ENCODE results near the gene MAU2. TPM values are rescaled to one million over a fixed set of nuclear protein-coding genes. Genes with fewer than 3 reads are reported as not detected.

MAU2 gene
- total RNA-seq, 4 donors from 2014 or later = 45.1 to 71.1 (median 68.7) TPM

GRCh38 chr19:19355606-19356139 is 35.0 kb downstream of the MAU2 start:
- no peaks in the 10 kb centered on the region for H3K9me3 ChIP-seq
- no peaks in the 10 kb centered on the region for H3K27me3 ChIP-seq
- TF ChIP-seq POLR2A (IDR thresholded peaks at IDR 0.05) (no peak), CTCF (IDR thresholded peaks at IDR 0.05) (no peak)
- peaks cover 58 to 60% of the 10 kb centered on the region in 2 donors for H3K36me3 ChIP-seq
- intact Hi-C loops (cut with DNase I) = no loop called here
- WGBS, 2 donors = 94 to 98% methylated on average over 10 to 11 of the region's 18 CpGs
- DNase-seq = no peak
- H3K4me1 ChIP-seq = no peaks in the 10 kb centered on the region
- H3K27ac ChIP-seq = no peak overlapping the region
- no peak overlapping the region for H3K4me3 ChIP-seq (replicated peaks in 1 of 3)

GRCh38 chr19:19356500-19356899 is 35.9 kb downstream of the MAU2 start:
- H3K4me3 ChIP-seq (replicated peaks in 1 of 3) = no peak overlapping the region
- no peak for TF ChIP-seq POLR2A (IDR thresholded peaks at IDR 0.05)
- TF ChIP-seq CTCF (IDR thresholded peaks at IDR 0.05) = no peak
- H3K36me3 ChIP-seq = peaks cover 50 to 54% of the 10 kb centered on the region in 2 donors
- 97% methylated on average over 8 to 9 of the region's 11 CpGs for WGBS, 2 donors
- intact Hi-C loops (cut with DNase I) = no loop called here
- no peaks in the 10 kb centered on the region for H3K4me1 ChIP-seq
- H3K9me3 ChIP-seq = no peaks in the 10 kb centered on the region
- H3K27ac ChIP-seq = no peak overlapping the region
- DNase-seq = no peak
- H3K27me3 ChIP-seq = no peaks in the 10 kb centered on the region

GRCh38 chr19:19356901-19357566 is 36.4 kb downstream of the MAU2 start:
- no peaks in the 10 kb centered on the region for H3K27me3 ChIP-seq
- 94 to 96% methylated on average over 10 to 11 of the region's 13 CpGs for WGBS, 2 donors
- intact Hi-C loops (cut with DNase I) = no loop called here
- no peak overlapping the region for H3K27ac ChIP-seq
- DNase-seq = no peak
- H3K9me3 ChIP-seq = no peaks in the 10 kb centered on the region
- no peak overlapping the region for H3K4me3 ChIP-seq (replicated peaks in 1 of 3)
- no peaks in the 10 kb centered on the region for H3K4me1 ChIP-seq
- TF ChIP-seq POLR2A (IDR thresholded peaks at IDR 0.05) (no peak), CTCF (IDR thresholded peaks at IDR 0.05) (no peak)
- peaks cover 47 to 53% of the 10 kb centered on the region in 2 donors for H3K36me3 ChIP-seq

- 5 to 15% methylated on average over 11 to 14 of the region's 14 CpGs for WGBS, 2 donors
- peak; percentile 65 to 87 (median 74) for TF ChIP-seq CTCF (IDR thresholded peaks at IDR 0.05)
- TF ChIP-seq POLR2A (IDR thresholded peaks at IDR 0.05) = no peak
- Histone ChIP-seq H3K9me3 (no peaks in the 10 kb centered on the region), H3K36me3 (peaks cover 6 to 12% of the 10 kb centered on the region in 2 donors), H3K4me1 (no peaks in the 10 kb centered on the region), H3K27me3 (no peaks in the 10 kb centered on the region), H3K4me3 (replicated peaks in 1 of 3) (no peak overlapping the region), H3K27ac (no peak overlapping the region)
- intact Hi-C loops (cut with DNase I) = no loop called here
- DNase-seq = peak; percentile 78 to 83
Observed at GRCh38 chr19:19361075-19361594, 40.5 kb downstream of the MAU2 start.

GRCh38 chr19:19362075-19362474 is 41.4 kb downstream of the MAU2 start:
- 85 to 100% methylated on average over 1 to 4 of the region's 4 CpGs for WGBS, 2 donors
- no peak overlapping the region for H3K27ac ChIP-seq

More at GRCh38 chr19:19362075-19362474, 41.4 kb downstream of the MAU2 start:
- Histone ChIP-seq H3K4me1 (peaks cover 0 to 7% of the 10 kb centered on the region in 2 donors), H3K36me3 (peaks cover 0 to 2% of the 10 kb centered on the region in 2 donors), H3K27me3 (no peaks in the 10 kb centered on the region), H3K4me3 (replicated peaks in 1 of 3) (no peak overlapping the region), H3K9me3 (no peaks in the 10 kb centered on the region)
- DNase-seq = no peak
- no peak for TF ChIP-seq POLR2A (IDR thresholded peaks at IDR 0.05)
- TF ChIP-seq CTCF (IDR thresholded peaks at IDR 0.05) = no peak
- intact Hi-C loops (cut with DNase I) = no loop called here
